ENCODE measurements around the gene SLBP. TPM values are rescaled to one million over a fixed set of nuclear protein-coding genes. Genes with fewer than 3 reads are reported as not detected.

Gene SLBP
- total RNA-seq, 2 experiments from 2014 or later: 45.8 to 47.6 TPM

GRCh38 chr4:1731180-1731579 is 19.1 kb upstream of the SLBP start:
- Mint-ChIP-seq H3K27ac (no peak overlapping the region), H3K9me3 (no peaks in the 10 kb centered on the region), H3K4me3 (no peak overlapping the region), H3K4me1 (ENCODE audit: low read depth) (peaks cover 17% of the 10 kb centered on the region), H3K36me3 (ENCODE audit: low read depth) (peaks cover 88% of the 10 kb centered on the region), H3K27me3 (no peaks in the 10 kb centered on the region)
- ChIA-PET CTCF (interaction anchor here (0.7 kb wide), 1 partner anchor 38 kb away, joined by 3 read pairs; no protein-coding TSS in a partner anchor), POLR2A (interaction anchor here (12.1 kb wide), 1 partner anchor 40 kb away, joined by 128 read pairs; no protein-coding TSS in a partner anchor)
- H3K4me1 ChIP-seq (ENCODE audit: insufficient read depth, low read length): peaks cover 48% of the 10 kb centered on the region
- H3K9me3 ChIP-seq (ENCODE audit: control insufficient read depth in 1 of 2, insufficient read depth in 1 of 2, low read length in 2 of 2): no peaks in the 10 kb centered on the region
- intact Hi-C loops (cut with DNase I, micrococcal nuclease): no loop called here
- H3K4me3 ChIP-seq (ENCODE audit: low read length): no peak overlapping the region
- no peak for TF ChIP-seq CTCF (IDR thresholded peaks at IDR 0.05)
- peaks cover 84% of the 10 kb centered on the region for H3K36me3 ChIP-seq (ENCODE audit: insufficient read depth, low read length)
- no peaks in the 10 kb centered on the region for H3K27me3 ChIP-seq (ENCODE audit: control insufficient read depth in 1 of 2, insufficient read depth in 2 of 2, low read length in 2 of 2)
- H3K27ac ChIP-seq (ENCODE audit: low read depth in 1 of 2, low read length in 2 of 2): no peak overlapping the region
- DNase-seq (no peak), ATAC-seq (ENCODE audit: poor library complexity) (peak; percentile 32)

GRCh38 chr4:1730532-1731135 is 18.5 kb upstream of the SLBP start:
- Histone ChIP-seq H3K36me3 (ENCODE audit: insufficient read depth, low read length) (peaks cover 85% of the 10 kb centered on the region), H3K4me3 (ENCODE audit: low read length) (no peak overlapping the region), H3K9me3 (ENCODE audit: control insufficient read depth in 1 of 2, insufficient read depth in 1 of 2, low read length in 2 of 2) (no peaks in the 10 kb centered on the region), H3K27ac (ENCODE audit: low read depth in 1 of 2, low read length in 2 of 2) (no peak overlapping the region), H3K27me3 (ENCODE audit: control insufficient read depth in 1 of 2, insufficient read depth in 2 of 2, low read length in 2 of 2) (no peaks in the 10 kb centered on the region), H3K4me1 (ENCODE audit: insufficient read depth, low read length) (peaks cover 54% of the 10 kb centered on the region)
- no peak for TF ChIP-seq CTCF (IDR thresholded peaks at IDR 0.05)
- Mint-ChIP-seq H3K4me3 (no peak overlapping the region), H3K27me3 (no peaks in the 10 kb centered on the region), H3K36me3 (ENCODE audit: low read depth) (peaks cover 88% of the 10 kb centered on the region), H3K4me1 (ENCODE audit: low read depth) (peaks cover 21% of the 10 kb centered on the region), H3K27ac (no peak overlapping the region), H3K9me3 (no peaks in the 10 kb centered on the region)
- ChIA-PET CTCF (interaction anchor here (0.7 to 2.1 kb wide), 2 partner anchors 37 to 49 kb away, joined by 3 to 32 read pairs; no protein-coding TSS in a partner anchor), POLR2A (interaction anchor here (12.1 kb wide), 1 partner anchor 39 kb away, joined by 128 read pairs; no protein-coding TSS in a partner anchor)
- DNase-seq: no peak
- intact Hi-C loops (cut with DNase I, micrococcal nuclease): no loop called here
- ATAC-seq (ENCODE audit: poor library complexity): no peak

- Mint-ChIP-seq H3K4me1 (ENCODE audit: low read depth) (peaks cover 41% of the 10 kb centered on the region), H3K36me3 (ENCODE audit: low read depth) (peaks cover 82% of the 10 kb centered on the region), H3K9me3 (no peaks in the 10 kb centered on the region), H3K27me3 (no peaks in the 10 kb centered on the region), H3K27ac (no peak overlapping the region), H3K4me3 (no peak overlapping the region)
- H3K4me3 ChIP-seq (ENCODE audit: low read length): no peak overlapping the region
- peaks cover 71% of the 10 kb centered on the region for H3K36me3 ChIP-seq (ENCODE audit: insufficient read depth, low read length)
- H3K4me1 ChIP-seq (ENCODE audit: insufficient read depth, low read length): peaks cover 77% of the 10 kb centered on the region
- H3K27me3 ChIP-seq (ENCODE audit: control insufficient read depth in 1 of 2, insufficient read depth in 2 of 2, low read length in 2 of 2): no peaks in the 10 kb centered on the region
- ChIA-PET POLR2A (interaction anchor here (12.1 kb wide), 1 partner anchor 37 kb away, joined by 128 read pairs; no protein-coding TSS in a partner anchor), CTCF (interaction anchor here (0.9 to 7.0 kb wide), 2 partner anchors 35 to 45 kb away, joined by 3 to 84 read pairs; no protein-coding TSS in a partner anchor)
- TF ChIP-seq CTCF (IDR thresholded peaks at IDR 0.05): no peak
- H3K9me3 ChIP-seq (ENCODE audit: control insufficient read depth in 1 of 2, insufficient read depth in 1 of 2, low read length in 2 of 2): no peaks in the 10 kb centered on the region
- intact Hi-C loops (cut with DNase I, micrococcal nuclease): loop anchor here in 1 of 2 experiments (10.0 kb wide), 1 partner anchor 1346 kb away; the partner anchor contains the start of genes HTT and HTT-AS
- H3K27ac ChIP-seq (ENCODE audit: low read depth in 1 of 2, low read length in 2 of 2): no peak overlapping the region
- ATAC-seq (ENCODE audit: poor library complexity) (no peak), DNase-seq (peak in 1 of 14 experiments; percentile 29)
Measured at GRCh38 chr4:1728061-1728980, 16.2 kb upstream of the SLBP start.
